ENCODE measurements around the gene KIF26A.

DNA sequence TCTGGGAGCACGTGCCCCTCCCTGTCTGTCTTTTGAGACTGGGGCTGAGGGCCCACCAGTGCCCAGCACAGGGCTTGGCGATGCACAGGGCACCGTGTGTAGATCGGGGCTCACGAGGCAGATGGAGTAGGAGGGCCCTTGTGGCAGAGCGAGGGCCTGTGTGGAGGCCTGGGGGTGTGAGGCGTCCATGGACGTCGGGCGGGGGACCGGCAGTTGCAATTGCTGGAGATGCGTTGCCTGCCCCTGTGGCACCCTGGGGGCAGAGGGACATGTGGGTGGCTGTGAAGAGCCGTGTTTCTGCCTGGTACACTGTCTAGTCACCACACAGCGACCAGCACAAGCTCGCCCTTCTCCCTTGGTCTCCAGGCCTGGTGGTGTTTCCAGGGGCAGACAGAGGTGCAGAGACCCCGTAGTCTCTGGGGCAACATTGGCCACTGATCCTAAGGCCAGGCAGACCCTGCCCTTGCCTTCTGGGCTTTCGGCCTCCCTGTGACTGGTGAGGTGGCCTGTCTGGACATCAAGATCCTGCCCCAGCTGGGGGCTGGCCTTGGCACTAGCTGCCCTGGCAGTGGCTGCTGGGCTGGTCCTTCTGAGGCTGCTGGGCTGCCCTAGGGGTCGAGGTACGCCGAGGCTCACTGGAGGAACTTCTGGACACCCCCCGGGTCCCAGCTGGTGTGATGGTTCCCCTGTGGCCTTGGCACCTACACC is 14.5 kb downstream of the KIF26A start:
- TF ChIP-seq, protein P1, sequence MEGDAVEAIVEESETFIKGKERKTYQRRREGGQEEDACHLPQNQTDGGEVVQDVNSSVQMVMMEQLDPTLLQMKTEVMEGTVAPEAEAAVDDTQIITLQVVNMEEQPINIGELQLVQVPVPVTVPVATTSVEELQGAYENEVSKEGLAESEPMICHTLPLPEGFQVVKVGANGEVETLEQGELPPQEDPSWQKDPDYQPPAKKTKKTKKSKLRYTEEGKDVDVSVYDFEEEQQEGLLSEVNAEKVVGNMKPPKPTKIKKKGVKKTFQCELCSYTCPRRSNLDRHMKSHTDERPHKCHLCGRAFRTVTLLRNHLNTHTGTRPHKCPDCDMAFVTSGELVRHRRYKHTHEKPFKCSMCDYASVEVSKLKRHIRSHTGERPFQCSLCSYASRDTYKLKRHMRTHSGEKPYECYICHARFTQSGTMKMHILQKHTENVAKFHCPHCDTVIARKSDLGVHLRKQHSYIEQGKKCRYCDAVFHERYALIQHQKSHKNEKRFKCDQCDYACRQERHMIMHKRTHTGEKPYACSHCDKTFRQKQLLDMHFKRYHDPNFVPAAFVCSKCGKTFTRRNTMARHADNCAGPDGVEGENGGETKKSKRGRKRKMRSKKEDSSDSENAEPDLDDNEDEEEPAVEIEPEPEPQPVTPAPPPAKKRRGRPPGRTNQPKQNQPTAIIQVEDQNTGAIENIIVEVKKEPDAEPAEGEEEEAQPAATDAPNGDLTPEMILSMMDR (IDR thresholded peaks at IDR 0.05), result no peak
- TF ChIP-seq POLR2A (IDR thresholded peaks at IDR 0.05) (no peak), POLR2AphosphoS5 (IDR thresholded peaks at IDR 0.05) (no peak)

Measured in prostate gland (tissue), 2 donors.